ENCODE results near the gene CLRN2.

CLRN2 gene

DNA sequence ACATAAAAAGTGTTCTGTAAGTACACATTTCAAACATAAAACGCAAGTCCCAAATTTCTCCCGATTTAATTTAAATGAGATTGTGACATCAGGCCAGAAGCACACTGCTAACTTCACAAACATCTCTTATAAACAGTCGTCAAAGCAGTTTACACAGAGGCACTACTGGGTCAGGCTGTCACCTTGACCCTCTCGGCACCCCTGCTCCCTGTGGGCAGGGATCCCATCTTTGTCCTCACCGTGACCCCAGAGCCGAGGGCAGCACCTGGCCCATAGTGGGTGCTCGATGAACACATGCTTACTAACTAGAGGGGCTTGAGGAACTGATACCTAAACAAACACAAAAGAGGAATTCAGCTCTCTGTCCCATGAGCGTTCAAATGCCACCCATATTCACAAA lies 25.2 kb upstream of the CLRN2 start:
- no peak overlapping the region for H3K27ac ChIP-seq (ENCODE audit: low read depth, low read length)
- H3K9ac ChIP-seq (ENCODE audit: low read depth, low read length), result no peak overlapping the region
- H3K27me3 ChIP-seq (ENCODE audit: control insufficient read depth, insufficient read depth, low read length), result no peaks in the 10 kb centered on the region
- peaks cover 5% of the 10 kb centered on the region; the same call in 1 of the 2 replicates for H3K4me1 ChIP-seq (ENCODE audit: control insufficient read depth, insufficient read depth, low read length)
- no peak overlapping the region for H3K4me3 ChIP-seq (ENCODE audit: low read depth, low read length)
- peaks cover 35% of the 10 kb centered on the region for H3K36me3 ChIP-seq (ENCODE audit: control insufficient read depth, insufficient read depth, low read length)
- no peaks in the 10 kb centered on the region for H3K9me3 ChIP-seq (ENCODE audit: control insufficient read depth, insufficient read depth, low read length)

DNA sequence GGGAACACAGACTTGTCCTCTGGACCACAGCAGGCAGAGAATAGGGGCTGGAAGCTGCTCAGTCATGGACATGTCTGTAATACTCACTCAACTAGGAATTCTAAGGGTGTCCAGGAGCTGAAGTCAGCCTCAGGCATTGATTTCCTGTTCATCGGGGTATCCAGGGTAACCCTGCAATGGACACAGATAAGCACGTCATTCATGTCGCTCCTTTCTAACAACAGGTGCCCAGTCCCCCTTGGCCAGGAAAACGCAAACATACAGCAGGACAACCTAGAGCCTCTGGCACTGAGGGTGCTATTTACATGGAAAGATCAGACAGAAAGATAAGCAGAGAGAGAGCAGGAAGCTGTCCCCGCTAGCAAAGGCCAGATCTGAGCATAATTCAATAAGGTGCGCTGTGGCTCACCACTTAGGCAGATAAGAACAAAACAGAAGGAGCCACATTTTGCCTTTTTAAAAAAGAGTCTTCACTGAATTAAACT lies 24.3 kb upstream of the CLRN2 start:
- H3K4me3 ChIP-seq (ENCODE audit: low read depth, low read length), result no peak overlapping the region
- H3K4me1 ChIP-seq (ENCODE audit: control insufficient read depth, insufficient read depth, low read length), result peaks cover 9% of the 10 kb centered on the region; the same call in 1 of the 2 replicates
- no peak overlapping the region for H3K9ac ChIP-seq (ENCODE audit: low read depth, low read length)
- H3K9me3 ChIP-seq (ENCODE audit: control insufficient read depth, insufficient read depth, low read length), result no peaks in the 10 kb centered on the region
- no peaks in the 10 kb centered on the region for H3K27me3 ChIP-seq (ENCODE audit: control insufficient read depth, insufficient read depth, low read length)
- no peak overlapping the region for H3K27ac ChIP-seq (ENCODE audit: low read depth, low read length)
- H3K36me3 ChIP-seq (ENCODE audit: control insufficient read depth, insufficient read depth, low read length), result peaks cover 35% of the 10 kb centered on the region

DNA sequence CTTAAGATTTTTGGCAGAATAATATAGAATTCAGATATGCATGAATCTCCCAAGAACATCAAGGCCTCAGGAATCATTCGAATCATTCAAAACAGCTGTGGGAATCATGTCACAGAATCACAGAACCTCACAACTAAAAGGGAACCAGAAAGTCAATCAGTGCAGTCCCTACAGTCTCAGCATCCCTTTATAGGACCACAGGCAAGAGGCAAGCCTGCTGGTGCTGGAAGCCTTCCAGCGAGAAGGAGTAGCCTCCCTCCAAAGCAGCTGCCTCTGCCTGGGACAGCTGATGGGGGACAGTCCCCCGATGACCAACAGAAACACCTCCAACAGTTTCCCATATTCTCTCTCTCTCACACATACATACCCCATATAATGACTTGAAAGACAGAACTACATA lies 23.8 kb upstream of the CLRN2 start:
- Histone ChIP-seq H3K9ac (ENCODE audit: low read depth, low read length) (no peak overlapping the region), H3K27ac (ENCODE audit: low read depth, low read length) (no peak overlapping the region), H3K9me3 (ENCODE audit: control insufficient read depth, insufficient read depth, low read length) (no peaks in the 10 kb centered on the region), H3K4me1 (ENCODE audit: control insufficient read depth, insufficient read depth, low read length) (peaks cover 9% of the 10 kb centered on the region; the same call in 1 of the 2 replicates), H3K27me3 (ENCODE audit: control insufficient read depth, insufficient read depth, low read length) (no peaks in the 10 kb centered on the region), H3K4me3 (ENCODE audit: low read depth, low read length) (no peak overlapping the region), H3K36me3 (ENCODE audit: control insufficient read depth, insufficient read depth, low read length) (peaks cover 33% of the 10 kb centered on the region)

DNA sequence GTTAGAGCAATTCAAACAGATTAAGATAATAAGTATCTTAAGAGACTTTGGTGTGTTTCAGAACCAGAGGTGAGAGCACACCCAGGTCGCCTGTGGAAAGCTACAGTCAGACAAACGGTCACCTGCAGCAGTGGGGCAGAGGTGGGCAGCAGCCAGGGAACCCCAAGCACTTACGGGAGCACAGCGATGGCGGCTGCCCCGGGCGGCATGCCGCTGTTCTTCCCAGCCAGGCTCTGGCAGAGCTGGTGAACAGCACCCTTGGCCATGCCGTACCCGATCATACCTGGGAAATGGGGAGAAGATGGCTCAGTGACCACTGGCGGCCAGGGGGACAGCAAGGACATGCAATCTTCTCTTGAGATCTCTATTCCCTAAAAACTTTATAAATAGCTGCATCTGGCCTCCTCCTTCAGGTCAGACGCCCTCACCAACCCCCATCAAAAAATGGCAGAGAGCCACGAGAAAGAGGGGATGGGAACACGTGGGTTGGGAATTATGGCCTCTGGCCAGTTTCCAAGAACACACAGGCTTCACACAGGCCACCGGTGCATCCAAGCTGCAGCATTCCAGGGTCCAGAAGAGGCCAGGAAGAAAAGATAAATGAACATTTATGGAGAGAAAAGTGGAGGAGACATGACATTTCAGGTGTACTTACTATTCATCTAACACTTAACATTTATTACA lies 22.8 kb upstream of the CLRN2 start:
- peaks cover 29% of the 10 kb centered on the region for H3K36me3 ChIP-seq (ENCODE audit: control insufficient read depth, insufficient read depth, low read length)
- H3K4me3 ChIP-seq (ENCODE audit: low read depth, low read length), result no peak overlapping the region
- no peaks in the 10 kb centered on the region for H3K27me3 ChIP-seq (ENCODE audit: control insufficient read depth, insufficient read depth, low read length)
- no peak overlapping the region for H3K9ac ChIP-seq (ENCODE audit: low read depth, low read length)
- peaks cover 9% of the 10 kb centered on the region; the same call in 1 of the 2 replicates for H3K4me1 ChIP-seq (ENCODE audit: control insufficient read depth, insufficient read depth, low read length)
- no peak overlapping the region for H3K27ac ChIP-seq (ENCODE audit: low read depth, low read length)
- H3K9me3 ChIP-seq (ENCODE audit: control insufficient read depth, insufficient read depth, low read length), result no peaks in the 10 kb centered on the region

DNA sequence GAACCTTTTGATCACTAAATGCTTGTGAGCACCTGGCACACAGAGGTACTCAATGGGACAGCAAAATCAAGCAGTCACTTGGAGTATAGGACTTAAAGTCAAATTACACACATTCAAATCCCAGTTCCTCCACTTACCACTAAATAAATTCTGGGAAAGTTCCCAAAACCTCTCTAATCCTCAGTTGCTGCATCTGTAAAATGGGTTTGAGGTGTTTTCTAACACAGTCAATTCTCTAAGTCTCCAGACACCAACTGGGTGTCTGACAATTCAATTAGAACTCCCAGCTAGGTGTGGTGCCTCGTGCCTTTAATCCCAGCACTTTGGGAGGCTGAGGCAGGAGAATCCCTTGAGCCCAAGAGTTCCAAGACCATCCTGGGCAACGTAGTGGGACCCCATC lies 22.1 kb upstream of the CLRN2 start:
- Histone ChIP-seq H3K9me3 (ENCODE audit: control insufficient read depth, insufficient read depth, low read length) (no peaks in the 10 kb centered on the region), H3K4me1 (ENCODE audit: control insufficient read depth, insufficient read depth, low read length) (peaks cover 9% of the 10 kb centered on the region; the same call in 1 of the 2 replicates), H3K27me3 (ENCODE audit: control insufficient read depth, insufficient read depth, low read length) (no peaks in the 10 kb centered on the region), H3K9ac (ENCODE audit: low read depth, low read length) (no peak overlapping the region), H3K4me3 (ENCODE audit: low read depth, low read length) (no peak overlapping the region), H3K36me3 (ENCODE audit: control insufficient read depth, insufficient read depth, low read length) (peaks cover 33% of the 10 kb centered on the region), H3K27ac (ENCODE audit: low read depth, low read length) (no peak overlapping the region)

DNA sequence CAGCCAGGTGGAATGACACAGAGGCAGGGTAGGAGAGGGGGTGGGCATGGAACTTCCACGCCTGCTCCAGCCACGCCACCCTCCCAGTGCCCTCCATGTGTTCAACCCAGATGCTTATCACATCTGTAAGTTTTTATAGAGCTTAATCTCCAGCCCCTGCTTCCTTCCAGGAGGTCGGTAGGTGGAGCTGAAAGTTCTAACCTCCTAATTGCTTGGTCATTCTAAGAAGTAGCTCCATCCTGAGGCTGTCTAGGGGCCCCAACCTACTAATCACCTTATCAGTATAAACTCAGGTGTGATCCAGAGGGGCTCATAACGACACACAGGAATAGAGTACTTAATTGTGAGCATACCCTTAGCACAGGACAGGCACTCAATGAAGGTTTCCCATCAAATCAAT lies 21.3 kb upstream of the CLRN2 start:
- Histone ChIP-seq H3K36me3 (ENCODE audit: control insufficient read depth, insufficient read depth, low read length) (peaks cover 36% of the 10 kb centered on the region), H3K9ac (ENCODE audit: low read depth, low read length) (no peak overlapping the region), H3K9me3 (ENCODE audit: control insufficient read depth, insufficient read depth, low read length) (no peaks in the 10 kb centered on the region), H3K27me3 (ENCODE audit: control insufficient read depth, insufficient read depth, low read length) (no peaks in the 10 kb centered on the region), H3K4me3 (ENCODE audit: low read depth, low read length) (no peak overlapping the region), H3K27ac (ENCODE audit: low read depth, low read length) (peak overlapping the region; percentile 33), H3K4me1 (ENCODE audit: control insufficient read depth, insufficient read depth, low read length) (peaks cover 9% of the 10 kb centered on the region; the same call in 1 of the 2 replicates)

DNA sequence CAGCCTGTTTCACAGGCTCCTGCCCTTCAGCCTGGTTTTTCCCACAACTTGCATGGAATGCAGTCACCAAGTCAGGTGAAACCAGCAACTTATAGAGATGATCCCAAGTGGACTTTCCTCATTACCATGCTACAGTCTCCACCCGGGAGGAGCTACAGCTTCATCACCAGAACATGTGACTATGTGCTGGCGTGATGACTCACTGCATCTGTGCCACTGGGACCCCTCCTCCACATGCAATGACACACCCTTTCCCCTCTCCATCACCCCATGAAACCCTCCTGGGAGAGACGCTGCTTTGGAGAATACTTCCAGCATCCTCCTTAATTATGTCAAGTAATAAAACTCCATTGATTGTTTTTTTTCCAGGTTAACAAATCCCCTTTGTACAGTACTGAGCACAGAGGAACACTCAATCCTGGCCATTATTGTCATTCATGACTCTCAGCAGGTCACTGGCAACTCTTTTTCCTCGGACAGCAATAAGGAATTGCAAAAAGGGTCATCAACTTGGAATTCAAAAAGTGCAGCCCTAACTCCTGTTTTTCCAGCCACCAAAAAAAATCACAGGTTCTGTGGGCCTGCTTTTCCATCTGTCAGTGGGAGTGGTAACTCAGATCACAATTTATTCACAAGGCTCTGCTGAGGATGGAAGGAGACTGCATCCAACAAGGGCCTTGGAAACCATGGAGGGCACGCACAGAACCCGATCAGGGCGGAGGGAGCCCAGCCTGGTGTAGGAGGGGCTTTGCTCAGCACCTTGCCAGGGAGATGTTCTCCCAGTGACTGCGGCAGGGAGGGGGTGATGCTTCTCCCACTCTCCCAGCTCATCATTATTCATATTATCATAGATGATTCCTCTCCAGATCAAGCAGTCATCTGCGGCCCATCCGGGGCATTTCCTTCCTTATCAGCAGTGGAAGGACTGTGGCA lies 20.4 kb upstream of the CLRN2 start:
- Histone ChIP-seq H3K9me3 (ENCODE audit: control insufficient read depth, insufficient read depth, low read length) (no peaks in the 10 kb centered on the region), H3K27ac (ENCODE audit: low read depth, low read length) (peak overlapping the region; percentile 33), H3K36me3 (ENCODE audit: control insufficient read depth, insufficient read depth, low read length) (peaks cover 36% of the 10 kb centered on the region), H3K9ac (ENCODE audit: low read depth, low read length) (no peak overlapping the region), H3K4me3 (ENCODE audit: low read depth, low read length) (no peak overlapping the region), H3K27me3 (ENCODE audit: control insufficient read depth, insufficient read depth, low read length) (no peaks in the 10 kb centered on the region), H3K4me1 (ENCODE audit: control insufficient read depth, insufficient read depth, low read length) (peaks cover 9% of the 10 kb centered on the region; the same call in 1 of the 2 replicates)

DNA sequence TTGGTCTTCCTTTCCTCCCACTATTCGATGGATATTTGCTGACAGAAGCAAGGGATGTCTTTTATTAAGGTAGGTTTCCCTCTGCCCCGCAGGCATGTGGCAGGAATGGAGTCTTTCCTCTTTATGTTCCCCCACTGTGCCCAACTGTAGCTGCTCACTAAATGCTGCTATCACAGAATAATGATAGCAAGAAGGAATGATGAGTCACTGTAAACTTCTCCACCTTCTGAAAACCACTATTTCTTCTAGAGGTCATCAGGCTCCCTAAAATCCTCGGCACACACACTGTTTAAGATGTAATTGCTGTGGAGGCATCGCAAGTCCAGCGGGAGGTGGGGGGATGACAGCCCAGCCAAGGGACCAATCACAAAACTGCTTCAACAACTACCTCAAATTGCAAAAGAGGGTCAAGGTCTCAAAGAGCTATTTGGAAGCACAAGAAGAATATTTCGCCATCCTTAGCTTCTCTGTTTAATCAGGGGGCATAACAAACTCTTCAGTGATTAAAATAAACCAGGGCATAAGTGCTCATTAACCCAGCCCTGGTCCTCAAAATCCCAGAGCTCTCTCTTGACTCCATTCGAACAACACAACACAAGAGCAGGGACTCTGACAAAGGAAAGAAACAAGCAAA lies 17.0 kb upstream of the CLRN2 start:
- no peaks in the 10 kb centered on the region for H3K27me3 ChIP-seq (ENCODE audit: control insufficient read depth, insufficient read depth, low read length)
- H3K9ac ChIP-seq (ENCODE audit: low read depth, low read length), result no peak overlapping the region
- peaks cover 9% of the 10 kb centered on the region; the same call in 1 of the 2 replicates for H3K4me1 ChIP-seq (ENCODE audit: control insufficient read depth, insufficient read depth, low read length)
- no peak overlapping the region for H3K27ac ChIP-seq (ENCODE audit: low read depth, low read length)
- no peak overlapping the region for H3K4me3 ChIP-seq (ENCODE audit: low read depth, low read length)
- H3K9me3 ChIP-seq (ENCODE audit: control insufficient read depth, insufficient read depth, low read length), result no peaks in the 10 kb centered on the region
- peaks cover 40% of the 10 kb centered on the region for H3K36me3 ChIP-seq (ENCODE audit: control insufficient read depth, insufficient read depth, low read length)

DNA sequence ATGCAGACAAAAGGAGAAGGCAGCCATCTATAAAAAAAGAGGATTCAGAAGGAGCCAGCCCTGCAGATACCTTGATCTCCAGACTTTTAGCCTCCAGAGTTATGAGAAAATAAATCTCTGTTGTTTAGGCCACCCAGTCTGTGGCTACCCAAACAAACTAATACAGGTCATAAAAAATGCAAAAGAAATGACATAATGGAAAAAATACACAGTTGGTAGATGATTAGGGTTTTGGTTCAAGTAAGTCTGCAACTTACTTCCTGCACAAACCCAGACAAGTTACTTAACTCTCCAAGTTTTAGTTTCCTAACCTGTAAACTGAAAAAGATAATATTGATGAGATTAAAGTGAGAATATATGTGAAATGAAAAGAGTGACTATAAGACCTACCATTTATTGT lies 14.4 kb upstream of the CLRN2 start:
- H3K4me3 ChIP-seq (ENCODE audit: low read depth, low read length), result no peak overlapping the region
- H3K36me3 ChIP-seq (ENCODE audit: control insufficient read depth, insufficient read depth, low read length), result peaks cover 45% of the 10 kb centered on the region
- H3K27me3 ChIP-seq (ENCODE audit: control insufficient read depth, insufficient read depth, low read length), result no peaks in the 10 kb centered on the region
- H3K9ac ChIP-seq (ENCODE audit: low read depth, low read length), result no peak overlapping the region
- no peaks in the 10 kb centered on the region for H3K9me3 ChIP-seq (ENCODE audit: control insufficient read depth, insufficient read depth, low read length)
- H3K4me1 ChIP-seq (ENCODE audit: control insufficient read depth, insufficient read depth, low read length), result no peaks in the 10 kb centered on the region
- H3K27ac ChIP-seq (ENCODE audit: low read depth, low read length), result no peak overlapping the region

DNA sequence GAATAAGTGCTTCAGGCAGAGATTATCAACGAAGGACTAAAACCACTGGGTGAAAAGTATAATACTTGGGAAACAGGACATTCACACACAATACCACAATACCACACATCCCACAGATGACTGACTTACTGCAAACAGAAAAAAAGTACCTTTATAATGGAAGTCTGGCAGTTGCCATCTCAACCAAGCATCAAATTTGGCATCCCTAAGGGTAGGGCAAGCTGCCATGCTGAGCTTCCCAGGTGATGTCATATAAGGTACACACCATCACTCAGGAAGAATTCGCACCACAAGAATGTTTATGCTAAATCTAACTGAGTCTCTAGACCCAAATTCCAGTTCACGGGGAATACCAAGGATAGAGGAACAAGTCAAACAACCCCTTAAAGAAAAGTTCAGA lies 12.2 kb upstream of the CLRN2 start:
- H3K9me3 ChIP-seq (ENCODE audit: control insufficient read depth, insufficient read depth, low read length), result no peaks in the 10 kb centered on the region
- H3K27ac ChIP-seq (ENCODE audit: low read depth, low read length), result no peak overlapping the region
- no peak overlapping the region for H3K4me3 ChIP-seq (ENCODE audit: low read depth, low read length)
- no peaks in the 10 kb centered on the region for H3K27me3 ChIP-seq (ENCODE audit: control insufficient read depth, insufficient read depth, low read length)
- H3K9ac ChIP-seq (ENCODE audit: low read depth, low read length), result no peak overlapping the region
- H3K36me3 ChIP-seq (ENCODE audit: control insufficient read depth, insufficient read depth, low read length), result peaks cover 44% of the 10 kb centered on the region
- no peaks in the 10 kb centered on the region for H3K4me1 ChIP-seq (ENCODE audit: control insufficient read depth, insufficient read depth, low read length)

All from HUES48 (cell line).